Activated naive CD4-positive, alpha-beta T cell treated with anti-CD3 and anti-CD28 coated beads, Interleukin-2, amount 50 U/mL, for 72 hours (primary cell): Measurements from ENCODE around the gene SUN5. TPM values are rescaled to one million over a fixed set of nuclear protein-coding genes. Genes with fewer than 3 reads are reported as not detected.
"Not testable (repeated sequence)": the region's sequence is repeated elsewhere in the genome, so short reads cannot be mapped to it uniquely, and the experiment has no call there.

ENCODE experiments used
- ATAC-seq, 2 donors: fragments of 150-1000 bp; cut with Tn5 transposase; 2 replicates each; pipeline ENCODE4 v1.10.0; 2021; ENCODE audit warnings: mild to moderate bottlenecking in 2 of 2, moderate library complexity in 2 of 2
- DNase-seq, 2 donors: peaks; one replicate each; pipeline ENCODE4 v3.0.0; 2021 to 2022; ENCODE audit warnings: low spot score in 2 of 2
- H3K27ac Mint-ChIP-seq, 2 donors: one replicate each; pipeline ENCODE4 v1.8.0; 2022; ENCODE audit warnings: mild to moderate bottlenecking in 2 of 2, mixed read lengths in 2 of 2
- H3K36me3 Mint-ChIP-seq, 2 donors: one replicate each; pipeline ENCODE4 v1.8.0; 2022; ENCODE audit warnings: mixed read lengths in 2 of 2
- H3K9me3 Mint-ChIP-seq, 2 donors: one replicate each; pipeline ENCODE4 v1.8.0; 2022; ENCODE audit warnings: mixed read lengths in 2 of 2
- total RNA-seq, 2 donors: library from RNA; stranded (reverse); gene quantifications; one replicate each; pipeline ENCODE4 v1.2.3, GENCODE V29; 2022

SUN5 gene
- total RNA-seq, 2 donors from 2014 or later: not detected

DNA sequence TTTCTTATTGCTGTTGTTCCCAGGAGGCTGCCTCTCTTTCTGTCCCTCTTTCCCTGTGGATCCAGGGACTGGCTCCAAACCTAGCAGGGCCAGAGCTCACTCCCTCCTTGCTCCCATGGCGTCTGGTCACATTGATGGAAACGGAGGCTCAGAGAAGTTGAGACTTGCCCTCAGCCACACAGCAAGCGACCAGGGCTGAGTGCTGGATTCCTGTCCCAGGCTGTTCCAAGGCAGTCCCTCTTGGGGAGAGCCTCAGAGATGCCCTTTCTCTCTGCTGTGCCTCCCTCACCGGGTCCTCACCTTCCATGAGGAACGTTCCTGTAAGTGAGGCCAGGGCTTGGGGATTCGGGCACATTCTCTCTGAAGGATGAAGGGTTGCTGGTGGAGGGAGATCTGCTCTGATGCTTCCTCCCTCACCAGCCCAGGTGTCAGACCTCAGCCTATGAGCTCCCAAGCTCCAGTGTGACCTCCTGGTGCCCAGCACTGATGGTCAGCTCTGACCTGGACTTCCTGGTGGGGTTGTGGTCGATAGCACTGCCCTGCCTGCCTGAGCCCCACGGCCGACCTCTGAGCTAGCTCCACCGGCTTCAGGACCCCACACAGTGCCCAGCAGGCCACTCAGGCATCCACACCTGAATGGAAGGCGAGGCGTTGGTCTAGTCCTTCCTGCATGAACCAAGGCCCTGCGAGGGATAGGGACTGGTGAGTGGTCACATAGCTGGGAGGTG, 26.8 kb downstream of the SUN5 start:
- no peak for ATAC-seq
- DNase-seq: peak in 1 of 2 donors; percentile 49
- H3K36me3 Mint-ChIP-seq: peaks cover 5 to 24% of the 10 kb centered on the region in 2 donors
- H3K9me3 Mint-ChIP-seq: peaks cover 7 to 11% of the 10 kb centered on the region in 2 donors
- H3K27ac Mint-ChIP-seq: no peak overlapping the region

DNA sequence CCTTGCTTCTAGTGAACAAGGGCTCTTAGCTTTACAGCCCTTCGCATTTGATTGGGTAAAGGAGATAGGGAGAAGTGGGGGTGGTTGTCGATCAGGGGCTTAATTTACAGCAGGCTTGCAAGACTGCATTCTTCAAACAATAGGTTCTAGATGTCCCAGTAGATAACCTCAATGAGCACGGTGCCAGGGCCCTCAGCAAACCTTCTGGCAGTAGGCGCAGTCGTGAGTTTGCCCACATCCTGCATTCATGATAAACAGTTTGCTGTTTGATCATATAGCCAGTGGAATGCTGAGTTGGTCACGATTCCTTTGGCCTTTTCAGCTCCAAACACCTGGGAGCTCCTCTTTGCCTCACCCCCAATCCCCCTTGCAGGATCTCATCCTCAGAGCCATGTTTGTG, 27.5 kb downstream of the SUN5 start:
- peaks cover 5 to 24% of the 10 kb centered on the region in 2 donors for H3K36me3 Mint-ChIP-seq
- H3K27ac Mint-ChIP-seq: peak overlapping the region in 1 of 2 donors; percentile 29
- DNase-seq: no peak
- ATAC-seq: no peak
- H3K9me3 Mint-ChIP-seq: peaks cover 7 to 11% of the 10 kb centered on the region in 2 donors

DNA sequence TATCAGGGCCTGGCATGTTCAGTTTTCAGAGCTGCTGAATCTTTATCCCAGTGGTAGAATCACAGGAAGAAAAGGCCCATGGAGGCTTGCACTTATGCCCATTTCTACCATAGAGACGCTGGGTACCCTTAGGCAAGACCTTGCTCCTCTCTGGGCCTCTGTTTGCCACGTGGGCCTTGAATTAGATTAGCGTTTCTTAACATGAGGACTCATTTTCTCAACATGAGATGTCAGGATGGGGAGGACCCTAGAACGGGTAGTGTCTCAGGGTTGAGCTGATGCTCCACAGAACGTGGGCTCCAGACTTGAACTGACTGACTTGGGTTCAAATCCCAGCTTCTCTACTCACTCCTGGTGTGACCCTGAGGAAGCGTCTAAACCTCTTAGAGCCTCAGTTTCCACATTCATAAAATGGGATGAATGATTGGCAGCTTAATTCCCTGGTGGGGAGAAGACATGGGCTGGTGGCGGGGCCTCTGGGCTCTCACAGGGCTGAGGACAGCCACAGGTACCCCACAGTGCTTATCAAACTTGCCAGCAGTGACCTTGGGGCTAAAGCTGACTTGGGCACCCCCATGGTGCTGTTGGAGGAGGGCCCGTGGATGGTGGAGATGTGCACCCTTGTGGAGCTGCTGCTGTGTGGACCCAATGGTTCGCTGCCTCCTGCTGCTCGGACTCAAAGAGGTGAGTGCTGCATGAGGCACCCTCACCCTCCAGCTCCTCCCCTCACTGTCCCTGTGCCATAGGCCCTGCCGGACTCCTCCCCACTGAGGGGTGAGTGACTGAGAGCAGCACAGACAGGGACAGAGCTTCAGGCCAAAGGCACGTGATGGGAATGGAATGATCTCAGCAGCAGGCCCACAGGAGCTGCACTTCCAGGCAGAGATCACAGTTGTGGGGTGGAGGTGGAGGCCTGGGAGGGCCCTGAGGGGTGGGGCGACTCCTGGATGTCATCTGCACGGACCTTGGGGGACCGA, 28.2 kb downstream of the SUN5 start:
- H3K36me3 Mint-ChIP-seq: peaks cover 5 to 24% of the 10 kb centered on the region in 2 donors

DNA sequence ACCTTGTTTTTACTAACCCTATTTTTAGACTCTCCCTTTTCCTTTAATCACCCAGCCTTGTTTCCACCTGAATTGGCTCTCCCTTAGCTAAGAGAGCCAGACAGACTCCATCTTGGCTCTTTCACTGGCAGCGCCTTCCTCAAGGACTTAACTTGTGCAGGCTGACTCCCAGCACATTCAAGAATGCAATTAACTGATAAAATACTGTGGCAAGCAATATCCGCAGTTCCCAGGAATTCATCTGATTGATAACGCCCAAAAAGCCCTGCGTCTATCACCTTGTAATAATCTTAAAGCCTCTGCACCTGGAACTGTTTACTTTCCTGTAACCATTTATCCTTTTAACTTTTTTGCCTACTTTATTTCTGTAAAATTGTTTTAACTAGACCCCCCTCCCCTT, 29.1 kb downstream of the SUN5 start:
- Mint-ChIP-seq H3K9me3 (peaks cover 7 to 11% of the 10 kb centered on the region in 2 donors), H3K27ac (peak overlapping the region in 1 of 2 donors; percentile 73), H3K36me3 (peaks cover 5 to 24% of the 10 kb centered on the region in 2 donors)
- not testable (repeated sequence) for DNase-seq, ATAC-seq

More for the DNA sequence above, 28.2 kb downstream of the SUN5 start:
- peak overlapping the region in 1 of 2 donors; percentile 29 for H3K27ac Mint-ChIP-seq
- DNase-seq: no peak
- H3K9me3 Mint-ChIP-seq: peaks cover 7 to 11% of the 10 kb centered on the region in 2 donors
- ATAC-seq: no peak

DNA sequence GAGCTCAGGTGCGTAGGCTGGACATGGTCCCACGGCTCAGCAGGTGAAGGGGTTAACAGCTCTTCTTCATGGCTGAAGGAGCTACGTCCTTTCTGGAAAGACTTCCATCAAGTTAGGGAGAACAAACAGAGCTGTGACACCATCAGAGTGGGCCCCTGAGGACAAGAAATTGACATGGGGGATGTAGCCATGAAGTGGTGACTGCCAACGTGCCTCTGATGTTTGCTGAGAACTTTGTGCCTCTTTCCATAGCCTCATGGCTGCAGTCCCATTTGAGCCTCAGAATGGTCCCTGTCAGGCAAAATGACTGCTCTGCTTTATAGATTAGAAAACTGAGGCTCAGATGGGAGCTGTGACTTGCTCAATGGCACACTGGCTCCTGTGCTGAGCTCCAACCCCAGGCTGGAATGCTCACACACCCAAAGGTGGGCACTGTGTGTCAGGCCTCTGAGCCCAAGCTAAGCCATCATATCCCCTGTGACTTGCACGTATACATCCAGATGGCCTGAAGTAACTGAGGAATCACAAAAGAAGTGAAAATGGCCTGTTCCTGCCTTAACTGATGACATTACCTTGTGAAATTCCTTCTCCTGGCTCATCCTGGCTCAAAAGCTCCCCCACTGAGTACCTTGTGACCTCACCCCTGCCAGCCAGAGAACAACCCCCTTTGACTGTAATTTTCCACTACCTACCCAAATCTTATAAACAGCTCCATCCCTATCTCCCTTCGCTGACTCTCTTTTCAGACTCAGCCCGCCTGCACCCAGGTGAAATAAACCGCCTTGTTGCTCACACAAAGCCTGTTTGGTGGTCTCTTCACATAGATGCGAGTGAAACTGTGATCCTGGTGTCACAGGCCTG, 29.8 kb downstream of the SUN5 start:
- not testable (repeated sequence) for ATAC-seq, DNase-seq
- peaks cover 7 to 11% of the 10 kb centered on the region in 2 donors for H3K9me3 Mint-ChIP-seq
- H3K36me3 Mint-ChIP-seq: peaks cover 5 to 24% of the 10 kb centered on the region in 2 donors
- H3K27ac Mint-ChIP-seq: peak overlapping the region in 1 of 2 donors; percentile 3

DNA sequence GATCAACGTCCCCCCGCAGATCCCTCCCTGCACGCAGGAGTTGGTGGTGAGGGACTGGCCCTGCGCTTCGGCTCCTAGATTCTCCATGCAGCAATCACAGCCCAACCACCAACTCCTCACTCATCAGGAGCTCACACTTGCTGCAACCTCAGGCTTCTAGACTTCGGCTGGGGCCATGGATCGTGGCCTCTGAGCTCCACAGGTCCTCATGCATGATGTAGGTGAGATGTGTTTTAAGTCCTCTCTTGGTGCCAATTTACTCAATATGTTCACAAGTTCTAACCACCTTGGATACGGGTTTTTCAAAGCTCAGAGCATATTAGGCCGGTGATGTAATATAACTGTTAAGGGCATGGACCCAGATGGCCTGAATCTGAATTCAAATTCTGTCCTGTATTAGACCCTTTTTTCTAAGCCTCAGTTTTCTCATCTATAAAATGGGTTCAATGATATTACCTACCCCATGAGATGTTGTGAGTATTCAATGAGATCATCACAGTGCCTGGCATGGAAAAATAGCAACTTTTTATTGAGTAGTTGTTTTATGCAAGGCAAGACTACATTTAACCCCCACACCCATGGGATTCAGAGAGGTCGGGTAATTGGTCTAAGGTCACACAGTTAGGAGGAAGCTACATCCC, 31.0 kb downstream of the SUN5 start:
- Mint-ChIP-seq H3K27ac (no peak overlapping the region), H3K9me3 (peaks cover 7 to 11% of the 10 kb centered on the region in 2 donors), H3K36me3 (peaks cover 5 to 24% of the 10 kb centered on the region in 2 donors)
- DNase-seq (no peak), ATAC-seq (no peak)

DNA sequence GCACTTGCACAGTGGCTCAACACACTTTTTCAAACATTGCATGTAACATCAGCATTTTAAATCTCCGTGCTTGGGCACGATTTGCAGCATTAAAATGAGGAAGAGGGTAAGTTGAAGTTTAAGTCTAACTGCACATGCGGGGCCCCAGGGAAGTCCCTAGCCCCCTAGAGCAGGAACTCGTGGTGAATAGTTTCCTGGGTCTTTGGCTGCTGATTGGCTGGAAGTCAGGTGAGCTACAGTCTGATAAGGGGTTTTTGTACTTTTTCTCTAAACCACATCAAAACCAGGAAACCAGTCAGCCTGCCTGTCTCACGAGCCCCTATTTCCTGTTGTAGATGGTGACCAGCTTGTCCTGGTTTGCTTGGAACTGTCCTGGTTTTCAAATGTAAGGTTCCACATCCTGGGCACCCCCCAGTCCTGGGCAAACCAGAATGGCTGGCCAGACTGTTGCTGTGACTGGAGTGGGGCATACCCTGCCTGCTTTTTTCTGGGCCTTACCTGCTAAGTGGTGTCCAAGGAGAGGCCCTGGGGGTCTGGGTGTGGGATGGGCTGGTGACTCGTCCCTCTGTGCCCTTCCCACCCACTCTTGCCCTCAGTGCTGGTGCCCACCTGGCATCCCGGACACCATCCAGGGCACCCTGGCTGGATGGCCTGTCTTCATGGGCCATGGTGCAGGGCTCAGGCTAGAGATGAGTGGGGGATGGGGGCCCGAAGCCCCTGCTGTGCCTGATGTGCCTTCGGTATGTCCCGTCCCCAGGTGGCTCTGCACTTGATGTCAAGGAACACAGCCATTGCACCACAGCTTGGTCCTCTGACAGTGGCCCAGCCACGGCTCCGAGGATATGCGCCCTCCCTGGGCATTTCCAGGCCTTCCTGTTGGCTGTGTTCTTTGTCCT, 31.8 kb downstream of the SUN5 start:
- ATAC-seq (peak; percentile 70 to 77), DNase-seq (peak; percentile 57 to 88)
- H3K27ac Mint-ChIP-seq: no peak overlapping the region
- peaks cover 7 to 11% of the 10 kb centered on the region in 2 donors for H3K9me3 Mint-ChIP-seq
- peaks cover 5 to 24% of the 10 kb centered on the region in 2 donors for H3K36me3 Mint-ChIP-seq

DNA sequence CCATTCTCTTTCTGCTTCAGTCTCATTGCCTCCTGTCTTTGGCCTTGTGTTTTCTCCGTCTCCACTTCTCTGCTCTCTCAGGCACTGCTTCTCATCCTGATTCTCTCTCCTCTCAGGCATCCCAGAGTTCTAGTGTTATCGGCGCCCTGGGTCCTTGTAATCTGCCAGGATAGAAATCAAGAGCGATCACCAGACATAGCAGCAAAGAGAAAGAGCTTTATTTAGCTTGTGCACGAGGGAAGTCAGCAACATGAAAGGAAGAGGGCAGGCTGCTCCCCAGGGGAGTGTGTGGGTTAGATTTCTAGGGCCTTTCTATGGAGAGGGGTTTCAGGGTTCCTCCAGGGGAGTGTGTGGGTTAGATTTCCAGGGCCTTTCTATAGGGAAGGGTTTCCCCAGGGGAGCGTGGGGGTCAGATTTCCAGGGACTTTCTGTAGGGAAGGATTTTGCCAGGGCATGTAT, 32.5 kb downstream of the SUN5 start:
- peak in 1 of 2 donors; percentile 44 for ATAC-seq
- DNase-seq: no peak
- Mint-ChIP-seq H3K27ac (no peak overlapping the region), H3K36me3 (peaks cover 5 to 21% of the 10 kb centered on the region in 2 donors), H3K9me3 (peaks cover 7 to 10% of the 10 kb centered on the region in 2 donors)

DNA sequence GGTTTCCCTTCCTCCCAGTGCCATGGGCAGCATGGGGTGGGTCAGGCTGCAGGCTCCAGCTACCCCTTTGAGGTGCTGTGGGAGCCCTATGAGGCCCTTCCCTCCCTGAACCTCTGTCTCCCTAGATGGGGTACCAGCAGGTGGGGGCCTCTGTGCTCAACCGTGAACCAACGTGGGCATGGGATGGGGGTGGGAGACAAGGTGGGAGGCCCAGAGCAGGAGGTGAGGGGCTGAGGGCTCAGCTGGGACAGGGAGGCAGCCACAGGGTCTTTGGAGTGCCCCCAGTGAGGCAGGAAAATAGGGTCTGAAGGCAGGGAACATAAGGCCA, 33.3 kb downstream of the SUN5 start:
- no peak for DNase-seq
- ATAC-seq: no peak
- peaks cover 3 to 4% of the 10 kb centered on the region in 2 donors for H3K9me3 Mint-ChIP-seq
- H3K36me3 Mint-ChIP-seq: peaks cover 0 to 13% of the 10 kb centered on the region in 2 donors
- no peak overlapping the region for H3K27ac Mint-ChIP-seq

DNA sequence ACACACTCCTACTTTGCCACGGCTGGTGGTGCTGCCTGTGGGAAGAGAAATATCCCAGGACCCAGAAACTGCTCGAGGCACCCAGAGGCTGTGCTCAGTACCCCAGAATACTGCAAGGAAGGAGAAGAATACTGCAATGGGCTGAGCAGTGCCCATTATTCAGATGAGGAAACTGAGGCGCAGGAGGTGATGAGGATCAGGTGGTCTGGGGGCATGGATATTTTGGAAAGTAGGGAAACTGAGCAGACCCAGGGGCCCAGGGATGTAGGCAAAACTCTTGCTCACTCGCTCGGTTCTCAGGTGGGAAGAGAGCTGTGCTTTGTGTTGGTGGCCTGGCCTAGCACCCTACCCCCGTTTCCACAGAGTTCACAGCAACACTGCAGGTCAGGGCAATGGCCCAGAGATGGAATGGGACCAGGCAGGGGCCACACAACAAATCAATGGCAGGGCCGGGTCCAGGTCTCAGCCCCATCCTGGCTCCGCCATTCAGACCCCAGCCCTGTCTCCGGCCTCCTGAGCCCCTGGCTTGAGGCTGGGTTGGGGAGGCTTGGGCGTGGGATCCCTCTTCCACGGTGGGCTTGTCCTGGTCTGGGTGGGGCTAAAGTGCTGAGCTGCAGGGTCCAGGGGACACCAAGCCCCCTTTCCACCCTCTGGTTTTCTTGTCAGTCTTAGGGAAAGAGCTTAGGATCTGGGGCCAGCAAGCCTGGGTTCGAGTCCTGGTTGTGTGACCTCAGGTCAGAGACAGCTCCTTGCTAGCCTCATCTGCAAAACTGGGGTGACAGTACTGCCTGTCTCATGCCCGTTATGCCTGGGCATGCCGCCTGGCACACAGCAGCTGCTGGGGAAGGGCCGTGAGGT, 33.9 kb downstream of the SUN5 start:
- H3K27ac Mint-ChIP-seq: peak overlapping the region in 1 of 2 donors; percentile 91
- DNase-seq: no peak

DNA sequence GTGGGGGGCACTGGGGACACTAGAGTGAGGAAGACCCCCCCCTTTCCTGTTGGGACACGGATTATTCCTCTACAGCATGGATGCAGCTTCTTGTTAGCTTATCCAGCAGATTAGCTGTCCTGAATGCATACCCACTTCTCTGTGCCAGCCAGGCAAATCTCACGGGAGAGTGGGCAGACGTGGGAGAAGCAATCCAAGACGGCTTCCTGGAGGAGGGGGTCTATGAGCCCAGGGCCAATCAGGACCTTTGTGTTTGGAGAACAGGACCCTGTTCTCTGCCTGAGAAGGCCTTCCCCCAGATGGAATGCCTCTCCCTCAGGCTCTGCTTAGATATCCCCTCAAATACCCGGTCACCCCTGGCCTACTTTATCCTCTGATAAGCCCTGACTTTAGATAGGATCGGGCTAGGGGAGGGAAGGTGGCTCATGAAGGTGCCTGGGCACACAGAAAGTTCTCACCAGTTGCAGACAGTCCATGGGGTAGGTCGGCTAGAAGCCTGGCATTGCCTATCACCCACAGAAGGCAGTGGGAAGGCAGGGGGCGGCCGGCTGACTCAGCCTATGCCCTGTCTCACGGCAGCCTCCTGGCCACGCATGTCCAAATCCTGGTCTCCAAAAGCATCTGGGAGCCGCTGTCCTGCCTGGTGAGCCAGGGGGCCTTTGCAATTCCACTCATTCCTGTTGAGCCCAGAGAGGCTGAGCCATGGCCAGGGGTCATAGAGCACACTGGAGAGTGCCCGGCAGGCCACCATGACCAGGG, 34.7 kb downstream of the SUN5 start:
- no peak for ATAC-seq
- H3K36me3 Mint-ChIP-seq: no peaks in the 10 kb centered on the region
- H3K9me3 Mint-ChIP-seq: no peaks in the 10 kb centered on the region
- DNase-seq: no peak
- H3K27ac Mint-ChIP-seq: peak overlapping the region in 1 of 2 donors; percentile 91

More for the DNA sequence above, 33.9 kb downstream of the SUN5 start:
- Mint-ChIP-seq H3K36me3 (peaks cover 0 to 7% of the 10 kb centered on the region in 2 donors), H3K9me3 (peaks cover 1 to 3% of the 10 kb centered on the region in 2 donors)
- no peak for ATAC-seq

DNA sequence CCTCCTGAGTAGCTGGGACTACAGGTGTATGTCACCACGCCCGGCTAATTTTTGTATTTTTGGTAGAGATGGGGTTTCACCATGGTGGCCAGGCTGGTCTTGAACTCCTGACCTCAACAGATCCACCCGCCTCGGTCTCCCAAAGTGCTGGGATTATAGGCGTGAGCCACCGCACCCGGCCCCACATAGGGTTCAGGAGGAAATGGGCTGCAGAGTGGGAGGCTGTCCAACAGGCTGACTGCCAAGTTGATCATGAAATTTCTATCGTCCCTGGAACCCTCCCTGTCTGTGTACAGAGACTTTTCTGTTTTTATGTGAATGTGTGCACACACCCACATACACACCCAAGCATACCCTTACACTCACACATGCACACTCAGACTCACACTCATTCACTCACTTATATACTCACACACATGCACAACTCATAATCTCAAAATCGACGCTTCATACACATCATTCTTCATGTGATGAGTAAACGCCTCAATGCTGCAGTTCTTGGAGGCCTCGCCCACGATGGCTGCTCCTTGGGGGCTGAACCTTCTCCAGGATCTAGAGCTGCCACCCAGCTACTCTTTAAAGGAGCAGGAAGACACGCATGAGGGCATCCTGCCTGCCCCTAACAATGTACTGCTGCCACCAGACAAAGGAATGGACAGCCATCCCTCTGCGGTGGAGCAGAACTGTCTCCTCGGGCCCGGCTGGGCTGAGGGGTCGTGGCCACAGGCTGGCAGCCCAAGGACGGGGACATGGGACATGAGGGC, 35.6 kb downstream of the SUN5 start:
- Mint-ChIP-seq H3K27ac (peak overlapping the region in 1 of 2 donors; percentile 10), H3K9me3 (no peaks in the 10 kb centered on the region), H3K36me3 (no peaks in the 10 kb centered on the region)
- DNase-seq (no peak), ATAC-seq (peak; percentile 9 to 23)

DNA sequence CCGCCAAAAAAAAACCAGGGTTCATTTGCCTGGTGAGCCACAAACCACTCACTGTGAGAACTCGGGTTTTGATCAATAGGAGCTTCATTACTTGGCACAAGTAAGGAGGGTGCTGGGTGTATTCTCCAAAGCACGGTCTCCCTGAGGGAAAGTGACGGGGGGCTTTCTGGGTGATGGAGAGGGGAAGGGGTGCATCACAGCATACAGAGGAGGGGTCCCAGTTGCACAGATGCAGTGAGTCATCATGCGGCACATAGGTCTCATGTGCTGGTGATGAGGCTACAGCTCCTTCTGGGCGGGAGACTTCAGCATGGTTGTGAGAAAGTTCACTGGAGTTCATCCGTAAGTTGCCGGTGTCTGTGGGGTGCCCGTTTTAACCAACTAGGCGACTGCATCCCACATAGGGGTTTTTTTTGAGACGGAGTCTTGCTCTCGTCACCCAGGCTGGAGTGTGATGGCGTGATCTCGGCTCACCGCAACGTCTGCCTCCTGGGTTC, 36.2 kb downstream of the SUN5 start:
- ATAC-seq (peak; percentile 34 to 52), DNase-seq (peak in 1 of 2 donors; percentile 83)
- Mint-ChIP-seq H3K9me3 (no peaks in the 10 kb centered on the region), H3K27ac (peak overlapping the region in 1 of 2 donors; percentile 67), H3K36me3 (no peaks in the 10 kb centered on the region)
